Spinal cord (tissue), 10 donors: Measurements from ENCODE around the gene TRAF3IP1. TPM values are rescaled to one million over a fixed set of nuclear protein-coding genes. Genes with fewer than 3 reads are reported as not detected.

Experiments
- DNase-seq, 6 donors: peaks; one replicate each; pipeline versions ENCODE4 v3.0.0 to v3.0.0-alpha.2; 2013 to 2015; ENCODE audit warnings: low spot score in 6 of 6, low read depth in 4 of 6
- H3K27ac ChIP-seq: one replicate; pipeline ENCODE4 v1.5.1; 2013; ENCODE audit warnings: low read depth, low read length, control low read depth
- H3K27me3 ChIP-seq: one replicate; pipeline ENCODE4 v1.6.1; 2013; ENCODE audit warnings: low read length; ENCODE audit not compliant: control insufficient read depth, insufficient read depth
- H3K36me3 ChIP-seq: one replicate; pipeline ENCODE4 v1.6.1; 2013; ENCODE audit warnings: low read length; ENCODE audit not compliant: control insufficient read depth, insufficient read depth
- H3K4me1 ChIP-seq: one replicate; pipeline ENCODE4 v1.6.1; 2013; ENCODE audit warnings: low read length; ENCODE audit not compliant: control insufficient read depth, insufficient read depth
- H3K4me3 ChIP-seq: one replicate; pipeline ENCODE4 v1.5.1; 2013; ENCODE audit warnings: low read depth, low read length, control low read depth
- H3K9me3 ChIP-seq: one replicate; pipeline ENCODE4 v1.6.1; 2013; ENCODE audit warnings: low read length; ENCODE audit not compliant: control insufficient read depth, insufficient read depth
- WGBS: methylation state at CpG from one replicate; pipeline ENCODE4 v1.1.5; 2013; ENCODE audit warnings: missing lambda C conversion rate; ENCODE audit not compliant: insufficient coverage; 5-methylcytosine and 5-hydroxymethylcytosine counted together
- polyA plus RNA-seq, 2 donors: library from polyadenylated mRNA; unstranded; fragments of 120-200 nt; gene quantifications; one replicate each; pipeline ENCODE4 v1.2.1, GENCODE V29; 2013; ENCODE audit not compliant: insufficient read length in 2 of 2
- total RNA-seq, 2 donors: library from RNA; depleted of rRNA in 1 of 2; stranded (reverse); fragments of 120-200 nt in 1 of 2; fragments of >200 nt in 1 of 2; gene quantifications; one replicate each; pipeline versions ENCODE4 v1.2.3 to v1.2.4, GENCODE V29; 2013 to 2014
- donor health status: healthy.

Gene TRAF3IP1
- total and polyA plus RNA-seq, 4 donors, result 12.2 to 19.2 (median 17.6) TPM

DNA sequence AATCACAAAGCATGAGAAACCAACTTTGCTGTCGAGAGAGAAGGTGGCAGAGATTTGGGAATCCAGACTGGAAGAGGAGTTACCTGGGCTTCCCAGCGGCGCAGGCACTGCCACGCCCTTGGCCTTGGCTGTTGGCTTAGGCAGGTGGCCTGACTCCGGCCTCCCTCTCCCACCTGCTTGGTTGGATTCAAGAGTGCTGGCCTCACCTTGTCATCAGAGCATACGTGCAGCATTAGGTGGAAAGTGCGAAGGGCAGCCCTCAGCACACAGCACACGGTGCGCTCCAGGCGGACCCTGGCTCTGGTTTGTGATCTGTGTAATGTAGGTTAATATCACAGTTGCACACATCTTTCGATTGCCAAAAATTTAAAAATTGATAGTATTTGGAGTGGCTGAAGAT, 87.2 kb downstream of the TRAF3IP1 start:
- Histone ChIP-seq H3K27ac (no peak overlapping the region), H3K4me3 (no peak overlapping the region), H3K36me3 (peaks cover 53% of the 10 kb centered on the region), H3K9me3 (no peaks in the 10 kb centered on the region), H3K4me1 (peaks cover 19% of the 10 kb centered on the region), H3K27me3 (no peaks in the 10 kb centered on the region)
- DNase-seq, result no peak
- 80% methylated on average over 8 of the region's 11 CpGs for WGBS

DNA sequence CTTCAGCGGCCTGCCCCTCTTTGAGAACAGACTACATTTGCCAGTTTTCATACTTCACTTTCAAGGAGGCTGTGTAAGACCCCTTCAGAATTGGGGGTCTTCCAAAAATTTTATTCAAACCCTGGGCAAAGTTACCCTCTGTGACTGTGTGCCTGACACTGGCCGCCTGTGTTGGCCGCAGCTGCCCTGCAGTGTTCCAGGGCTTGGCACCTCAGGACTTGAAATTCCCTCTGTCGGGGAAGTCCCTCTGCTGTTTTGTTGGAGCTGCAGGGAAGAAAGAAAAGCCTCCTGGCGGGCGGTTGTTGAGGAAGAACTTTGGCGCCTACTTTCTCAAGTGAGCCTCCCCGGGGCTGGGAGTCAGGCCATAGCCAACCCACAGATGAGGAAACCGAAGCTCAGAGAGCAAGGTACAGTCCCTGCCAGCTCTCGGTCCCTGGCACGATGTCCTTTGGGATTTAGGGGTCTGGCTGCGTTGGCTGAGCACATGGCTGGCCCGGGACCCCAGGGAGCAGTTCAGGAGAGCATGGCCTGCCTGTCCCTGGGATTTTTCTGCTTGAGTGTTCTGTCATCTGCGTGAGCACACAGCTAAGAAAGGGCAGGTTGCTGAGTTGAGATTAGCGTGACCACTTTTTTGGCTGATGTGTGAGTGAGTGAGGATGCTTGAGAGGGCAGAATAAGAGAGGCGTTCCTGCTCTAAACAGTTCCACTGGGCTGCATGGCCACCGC, 88.5 kb downstream of the TRAF3IP1 start:
- H3K4me1 ChIP-seq, result peaks cover 19% of the 10 kb centered on the region
- WGBS, result 82% methylated on average over 17 of the region's 17 CpGs
- H3K9me3 ChIP-seq, result no peaks in the 10 kb centered on the region
- no peak for DNase-seq
- peak overlapping the region; percentile 52 for H3K27ac ChIP-seq
- no peaks in the 10 kb centered on the region for H3K27me3 ChIP-seq
- no peak overlapping the region for H3K4me3 ChIP-seq
- peaks cover 50% of the 10 kb centered on the region for H3K36me3 ChIP-seq

DNA sequence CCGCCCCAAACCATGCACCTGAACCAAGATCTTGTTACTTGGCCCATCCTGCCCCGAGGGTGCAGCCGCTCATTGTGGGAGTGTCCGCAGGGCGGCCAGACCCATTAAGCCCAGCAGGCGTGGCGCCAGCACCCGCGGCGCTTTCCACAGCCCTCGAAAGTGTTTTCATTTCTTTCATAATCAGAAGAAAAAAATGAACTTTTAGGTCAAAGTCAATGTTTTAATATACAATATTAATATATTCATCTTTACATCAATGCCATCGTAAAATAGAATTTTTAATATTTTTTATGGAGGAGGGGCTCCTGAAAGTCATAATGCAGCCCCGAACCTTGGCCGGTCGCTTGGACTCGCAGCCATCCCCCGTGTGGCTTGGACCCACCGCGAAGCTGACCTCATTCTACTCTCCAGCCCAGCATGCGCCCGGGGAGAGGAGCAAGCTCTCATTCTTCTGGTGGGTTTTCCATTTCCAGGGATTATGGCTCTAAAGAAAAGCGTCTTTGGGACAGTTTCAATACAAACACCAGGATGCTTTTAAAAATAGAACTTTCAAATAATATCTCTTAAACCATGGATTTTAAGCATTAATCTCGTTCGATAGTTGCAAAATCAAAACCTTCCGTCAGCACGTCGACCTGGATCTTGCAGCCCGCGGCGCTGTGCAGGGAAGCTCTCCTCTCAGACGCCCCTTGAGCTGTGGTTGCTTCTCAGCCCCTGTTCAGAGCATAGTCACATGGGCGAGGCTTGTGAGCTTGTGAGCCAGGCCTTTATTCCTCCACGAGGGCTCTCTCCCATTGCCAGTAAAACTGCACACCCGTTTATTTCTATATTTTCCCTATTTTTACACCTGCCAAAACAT, 89.3 kb downstream of the TRAF3IP1 start:
- Histone ChIP-seq H3K36me3 (peaks cover 48% of the 10 kb centered on the region), H3K4me1 (peaks cover 19% of the 10 kb centered on the region), H3K27me3 (no peaks in the 10 kb centered on the region), H3K9me3 (no peaks in the 10 kb centered on the region), H3K4me3 (no peak overlapping the region), H3K27ac (peak overlapping the region; percentile 52)
- peak in 1 of 6 donors; percentile 65 for DNase-seq
- 82% methylated on average over 17 of the region's 34 CpGs for WGBS

DNA sequence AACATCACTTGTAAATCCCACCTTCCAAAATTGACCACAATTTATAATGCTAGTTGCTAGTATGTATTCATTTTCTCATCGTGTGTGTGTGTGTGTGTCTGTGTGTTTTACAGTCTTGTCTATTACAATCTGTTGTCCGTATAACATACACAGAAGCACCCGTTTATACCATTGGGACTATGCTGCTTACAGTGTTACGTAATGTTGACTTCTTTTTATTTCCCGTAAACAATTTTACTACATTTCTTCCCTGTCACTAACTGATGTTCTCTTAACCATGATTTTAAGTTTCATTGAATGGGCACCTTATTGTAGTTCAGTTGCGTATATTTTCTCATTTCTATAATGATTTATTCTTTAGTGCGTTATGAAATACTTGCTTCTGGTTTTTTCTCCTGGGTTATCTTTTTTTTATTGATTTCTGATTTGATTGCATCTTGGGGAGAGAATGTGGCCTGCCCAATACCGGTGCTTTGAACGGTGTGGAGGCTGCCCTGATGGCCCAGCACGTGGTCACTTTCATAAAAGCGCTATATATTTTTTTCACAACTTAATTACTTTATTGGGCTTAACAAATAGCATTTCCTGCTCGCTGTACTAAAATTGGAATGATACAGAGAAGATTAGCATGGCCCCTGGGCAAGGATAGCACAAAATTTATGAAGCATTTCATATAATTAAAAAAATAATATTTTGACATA, 91.9 kb downstream of the TRAF3IP1 start:
- no CpG with 5 or more reads among the region's 12 CpGs for WGBS
- H3K27me3 ChIP-seq, result no peaks in the 10 kb centered on the region
- no peak for DNase-seq
- peaks cover 3% of the 10 kb centered on the region for H3K4me1 ChIP-seq
- H3K9me3 ChIP-seq, result peaks cover 1% of the 10 kb centered on the region
- H3K27ac ChIP-seq, result no peak overlapping the region
- H3K36me3 ChIP-seq, result peaks cover 34% of the 10 kb centered on the region
- H3K4me3 ChIP-seq, result no peak overlapping the region

DNA sequence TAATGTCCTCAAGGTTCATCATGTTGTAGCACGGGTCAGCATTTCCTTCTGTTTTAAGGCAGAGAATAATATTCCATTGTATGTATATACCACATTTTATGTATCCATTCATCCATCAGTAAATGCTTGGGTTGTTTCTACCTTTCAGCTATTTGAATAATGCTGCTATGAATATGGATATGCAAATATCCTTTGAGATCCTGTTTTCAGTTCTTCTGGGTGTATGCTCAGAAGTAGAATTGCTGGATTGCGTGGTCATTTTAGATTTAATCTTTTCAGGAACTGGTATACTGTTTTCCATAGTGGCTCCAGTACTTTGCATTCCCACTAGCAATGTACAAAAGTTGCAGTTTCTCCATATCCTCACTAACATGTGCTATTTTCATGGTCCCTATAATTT, 93.0 kb downstream of the TRAF3IP1 start:
- Histone ChIP-seq H3K4me1 (peaks cover 3% of the 10 kb centered on the region), H3K27ac (no peak overlapping the region), H3K36me3 (peaks cover 26% of the 10 kb centered on the region), H3K27me3 (no peaks in the 10 kb centered on the region), H3K9me3 (peaks cover 1% of the 10 kb centered on the region), H3K4me3 (no peak overlapping the region)
- WGBS, result no CpG with 5 or more reads among the region's 2 CpGs
- DNase-seq, result no peak

DNA sequence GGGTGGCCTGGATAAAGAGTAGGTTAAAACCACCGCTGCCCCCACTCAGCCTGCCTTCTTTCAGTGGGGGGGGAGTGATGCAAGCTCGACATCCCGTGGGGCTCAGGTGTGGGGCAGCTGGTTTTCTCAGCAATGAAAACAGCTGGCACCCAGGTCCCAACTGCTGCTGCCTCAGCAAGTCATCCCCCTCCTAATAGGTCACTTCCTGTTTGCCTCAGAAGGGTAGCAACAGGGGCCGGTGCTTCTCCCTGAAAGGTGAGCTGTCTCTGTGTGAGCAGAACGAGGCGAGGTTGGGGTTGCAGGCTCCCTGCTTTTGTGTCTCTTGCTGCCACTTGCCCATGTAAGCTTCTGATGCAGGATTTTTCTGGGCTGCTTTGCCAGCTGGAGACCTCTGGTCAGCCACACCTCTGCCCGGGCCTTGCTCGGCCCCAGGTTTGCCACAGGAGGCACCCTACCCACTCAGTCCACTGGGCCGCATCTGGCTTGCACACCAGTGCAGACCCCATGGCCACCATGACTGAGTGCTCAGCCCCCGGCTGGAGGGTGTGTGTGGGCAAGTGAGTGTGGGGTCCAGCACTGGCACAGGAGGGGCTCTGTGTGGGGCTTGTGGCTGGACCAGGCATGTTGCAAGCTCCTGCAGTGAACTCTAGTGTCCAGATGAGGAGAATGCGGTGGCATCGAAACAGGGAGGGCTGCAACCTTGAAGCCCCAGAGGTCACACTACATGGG, 94.9 kb downstream of the TRAF3IP1 start:
- H3K4me1 ChIP-seq, result peaks cover 2% of the 10 kb centered on the region
- no peak overlapping the region for H3K4me3 ChIP-seq
- peaks cover 1% of the 10 kb centered on the region for H3K9me3 ChIP-seq
- H3K36me3 ChIP-seq, result peaks cover 8% of the 10 kb centered on the region
- no peak overlapping the region for H3K27ac ChIP-seq
- H3K27me3 ChIP-seq, result no peaks in the 10 kb centered on the region
- WGBS, result 92% methylated on average over 10 of the region's 12 CpGs
- DNase-seq, result no peak

DNA sequence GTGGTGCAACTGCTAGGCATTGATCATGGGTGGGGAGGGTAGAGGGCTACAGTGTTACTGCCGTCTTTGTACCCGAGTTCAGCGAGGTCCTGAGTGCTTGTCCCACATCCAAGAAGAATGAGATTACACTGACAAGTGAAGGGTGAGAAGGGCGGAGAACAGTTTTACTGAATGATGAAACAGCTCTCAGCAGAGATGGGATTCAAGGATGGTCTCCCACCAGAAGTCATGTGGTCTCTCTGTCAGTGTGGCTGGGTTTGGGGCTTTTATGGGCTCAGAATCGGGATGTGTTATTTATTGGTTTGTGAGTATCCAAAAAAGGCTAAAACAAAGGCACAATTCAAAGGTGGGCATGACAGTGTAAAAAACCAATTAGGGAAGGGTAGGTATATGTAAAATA, 95.6 kb downstream of the TRAF3IP1 start:
- 100% methylated on average over 5 of the region's 5 CpGs for WGBS
- H3K4me3 ChIP-seq, result no peak overlapping the region
- peaks cover 1% of the 10 kb centered on the region for H3K9me3 ChIP-seq
- H3K36me3 ChIP-seq, result peaks cover 6% of the 10 kb centered on the region
- H3K27me3 ChIP-seq, result no peaks in the 10 kb centered on the region
- peaks cover 3% of the 10 kb centered on the region for H3K4me1 ChIP-seq
- no peak for DNase-seq
- no peak overlapping the region for H3K27ac ChIP-seq

DNA sequence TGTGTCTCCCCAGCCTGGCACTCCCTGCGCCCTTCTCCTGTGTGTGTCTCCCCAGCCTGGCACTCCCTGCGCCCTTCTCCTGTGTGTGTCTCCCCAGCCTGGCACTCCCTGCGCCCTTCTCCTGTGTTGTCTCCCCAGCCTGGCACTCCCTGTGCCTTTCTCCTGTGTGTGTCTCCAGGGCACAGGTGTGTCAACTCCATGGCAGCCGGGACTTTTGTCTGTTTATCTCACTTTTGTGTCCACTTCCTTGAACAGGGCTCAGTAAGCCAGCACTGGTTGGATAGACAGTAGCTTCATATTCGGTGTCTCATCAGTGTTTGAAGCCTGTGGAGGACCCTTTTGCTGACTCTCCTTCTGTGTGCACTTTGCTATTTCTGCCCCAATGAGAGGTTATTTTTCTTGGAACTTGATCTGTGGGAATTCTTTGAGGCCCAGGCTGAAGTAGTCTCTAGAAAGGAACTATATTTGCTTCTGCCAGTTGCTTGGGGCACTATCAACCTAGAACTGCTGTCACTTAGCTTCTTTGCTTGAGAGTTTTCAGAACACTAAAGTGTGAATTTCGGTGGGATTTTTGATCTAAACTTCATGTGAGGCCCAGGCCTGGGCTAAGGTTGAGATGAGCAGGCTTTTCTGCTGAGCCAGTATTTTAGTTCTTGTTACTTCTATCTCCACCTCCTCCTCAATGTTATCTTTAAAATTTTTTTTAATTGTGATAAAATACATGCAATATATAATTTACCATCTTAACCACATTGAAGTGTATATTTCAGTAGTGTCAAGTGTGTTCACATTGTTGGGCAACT, 98.1 kb downstream of the TRAF3IP1 start:
- Histone ChIP-seq H3K27ac (no peak overlapping the region), H3K36me3 (peaks cover 19% of the 10 kb centered on the region), H3K4me3 (no peak overlapping the region), H3K27me3 (no peaks in the 10 kb centered on the region), H3K9me3 (peaks cover 1% of the 10 kb centered on the region), H3K4me1 (peaks cover 14% of the 10 kb centered on the region)
- DNase-seq, result peak in 1 of 6 donors; percentile 49
- 78% methylated on average over 5 of the region's 6 CpGs for WGBS
